ENCODE data around the gene SLC25A34. TPM values are rescaled to one million over a fixed set of nuclear protein-coding genes. Genes with fewer than 3 reads are reported as not detected.

SLC25A34 gene
- total RNA-seq, 5 donors from 2014 or later (not counting 1 experiment from before 2014, with no cell fraction given): 1.8 to 4.1 (median 2.6) TPM

DNA sequence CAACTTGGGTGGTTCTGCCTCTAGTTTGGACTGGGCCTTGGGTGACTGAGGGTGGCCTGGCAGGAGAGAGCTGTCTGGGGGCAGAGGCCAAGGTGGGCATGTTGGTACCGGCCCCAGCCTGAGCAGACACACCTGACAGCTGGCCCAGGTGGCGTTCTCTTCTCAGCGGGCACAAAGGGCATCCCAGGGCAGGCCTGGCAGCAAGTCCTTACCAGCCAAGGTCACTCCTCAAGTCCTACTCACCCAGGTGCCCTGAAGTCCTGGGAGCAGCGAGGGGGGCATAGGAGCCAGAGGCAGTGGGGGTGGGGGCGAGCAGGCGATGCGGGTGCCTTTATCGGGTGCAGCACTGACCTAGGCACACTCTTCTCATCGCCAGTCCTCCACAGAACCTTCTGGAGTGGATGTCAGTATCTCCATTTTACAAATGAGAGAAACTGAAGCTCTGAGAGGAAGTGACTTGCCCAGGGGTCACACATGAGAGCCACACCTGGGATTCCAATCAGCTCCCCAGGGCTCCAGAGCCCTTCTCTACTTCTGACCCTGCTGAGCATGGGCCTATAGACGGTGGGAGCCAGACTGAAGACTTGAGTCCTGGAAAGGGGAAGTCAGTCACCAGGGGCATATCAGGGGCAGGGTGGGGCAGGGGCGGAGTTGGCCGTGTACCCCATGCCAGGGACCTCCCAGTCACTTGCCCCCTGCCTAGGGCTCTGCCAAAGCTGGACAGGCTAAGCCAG is 587 bp upstream of the SLC25A34 start:
- Mint-ChIP-seq H3K4me3 (no peak overlapping the region), H3K36me3 (peaks cover 8% of the 10 kb centered on the region), H3K27me3 (no peaks in the 10 kb centered on the region), H3K9me3 (no peaks in the 10 kb centered on the region), H3K27ac (no peak overlapping the region), H3K4me1 (no peaks in the 10 kb centered on the region)
- Histone ChIP-seq H3K4me1 (ENCODE audit: control insufficient read depth in 1 of 2, extremely low read depth in 1 of 2, insufficient read depth in 2 of 2, low read length in 2 of 2) (no peaks in the 10 kb centered on the region), H3K27me3 (replicated peaks in 1 of 2; ENCODE audit: control insufficient read depth in 2 of 2, extremely low read depth in 1 of 2, insufficient read depth in 2 of 2, low read length in 1 of 2) (no peaks in the 10 kb centered on the region), H3K9me3 (no peaks in the 10 kb centered on the region), H3K27ac (ENCODE audit: low read length) (no peak overlapping the region), H3K4me3 (ENCODE audit: control insufficient read depth in 1 of 2, extremely low read depth in 1 of 2, low read length in 1 of 2) (no peak overlapping the region), H3K36me3 (ENCODE audit: control insufficient read depth in 2 of 2, extremely low read depth in 1 of 2, insufficient read depth in 1 of 2, low read length in 1 of 2) (peaks cover 3 to 32% of the 10 kb centered on the region in 2 donors)
- POLR2A ChIA-PET: no interaction called here
- ATAC-seq (replicated peaks in 1 of 4): no peak
- no peak for DNase-seq
- 69% methylated on average over 3 of the region's 12 CpGs for WGBS (ENCODE audit: insufficient coverage)
- CTCF ChIA-PET: no interaction called here

DNA sequence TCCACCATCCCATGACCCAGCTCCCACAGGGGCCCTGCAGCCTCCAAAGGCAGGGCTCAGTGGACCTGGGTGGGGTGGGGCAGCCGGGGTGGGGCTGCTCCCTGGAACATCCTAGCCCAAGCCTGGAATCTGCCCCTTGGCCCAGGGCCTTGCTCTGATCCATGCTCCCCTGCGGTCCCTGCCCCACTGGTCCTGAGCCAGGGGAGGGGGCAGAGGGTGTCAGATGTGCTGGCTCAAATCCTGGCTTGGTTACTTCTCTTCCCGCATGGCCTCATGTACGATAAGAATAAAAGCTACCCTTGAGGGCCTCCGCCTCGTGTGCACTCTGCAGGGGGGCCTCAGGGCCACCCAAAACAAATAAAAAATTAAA is 819 bp downstream of the SLC25A34 start:
- H3K36me3 Mint-ChIP-seq: peaks cover 8% of the 10 kb centered on the region
- peaks cover 5 to 7% (median 6%) of the 10 kb centered on the region in 3 donors for H3K4me1 Mint-ChIP-seq
- no peak overlapping the region for H3K4me3 Mint-ChIP-seq
- no peaks in the 10 kb centered on the region for H3K9me3 ChIP-seq
- ATAC-seq (replicated peaks in 1 of 4) (no peak), DNase-seq (no peak)
- 86% methylated on average over 5 of the region's 6 CpGs for WGBS (ENCODE audit: insufficient coverage)
- CTCF ChIA-PET: interaction anchor here in 1 of 2 donors (0.6 kb wide), 1 partner anchor 605 kb away, joined by 3 read pairs; no protein-coding TSS in a partner anchor
- no peak overlapping the region for H3K27ac Mint-ChIP-seq
- H3K9me3 Mint-ChIP-seq: no peaks in the 10 kb centered on the region
- no peaks in the 10 kb centered on the region for H3K27me3 ChIP-seq (replicated peaks in 1 of 2; ENCODE audit: control insufficient read depth in 2 of 2, extremely low read depth in 1 of 2, insufficient read depth in 2 of 2, low read length in 1 of 2)
- no peak overlapping the region for H3K27ac ChIP-seq (ENCODE audit: low read length)
- peaks cover 3 to 18% of the 10 kb centered on the region in 2 donors for H3K36me3 ChIP-seq (ENCODE audit: control insufficient read depth in 2 of 2, extremely low read depth in 1 of 2, insufficient read depth in 1 of 2, low read length in 1 of 2)
- H3K4me1 ChIP-seq (ENCODE audit: control insufficient read depth in 1 of 2, extremely low read depth in 1 of 2, insufficient read depth in 2 of 2, low read length in 2 of 2): peaks cover 0 to 6% of the 10 kb centered on the region in 2 experiments
- POLR2A ChIA-PET: interaction anchor here in 1 of 2 donors (0.6 kb wide), 1 partner anchor 23 kb away, joined by 7 read pairs; no protein-coding TSS in a partner anchor
- no peaks in the 10 kb centered on the region for H3K27me3 Mint-ChIP-seq
- no peak overlapping the region for H3K4me3 ChIP-seq (ENCODE audit: control insufficient read depth in 1 of 2, extremely low read depth in 1 of 2, low read length in 1 of 2)

- H3K4me3 Mint-ChIP-seq: no peak overlapping the region
Measured at GRCh38 chr1:15737324-15738319, 1.6 kb downstream of the SLC25A34 start.

GRCh38 chr1:15738416-15739113 is 2.5 kb downstream of the SLC25A34 start:
- ATAC-seq (replicated peaks in 1 of 4) (no peak), DNase-seq (no peak)
- peaks cover under 1% of the 10 kb centered on the region for H3K36me3 Mint-ChIP-seq
- Histone ChIP-seq H3K4me3 (ENCODE audit: control insufficient read depth in 1 of 2, extremely low read depth in 1 of 2, low read length in 1 of 2) (no peak overlapping the region), H3K27me3 (replicated peaks in 1 of 2; ENCODE audit: control insufficient read depth in 2 of 2, extremely low read depth in 1 of 2, insufficient read depth in 2 of 2, low read length in 1 of 2) (peaks cover 0 to 7% of the 10 kb centered on the region in 2 experiments), H3K4me1 (ENCODE audit: control insufficient read depth in 1 of 2, extremely low read depth in 1 of 2, insufficient read depth in 2 of 2, low read length in 2 of 2) (peaks cover 0 to 6% of the 10 kb centered on the region in 2 experiments), H3K36me3 (ENCODE audit: control insufficient read depth in 2 of 2, extremely low read depth in 1 of 2, insufficient read depth in 1 of 2, low read length in 1 of 2) (peaks cover 0 to 2% of the 10 kb centered on the region in 2 donors), H3K27ac (ENCODE audit: low read length) (no peak overlapping the region), H3K9me3 (no peaks in the 10 kb centered on the region)
- H3K9me3 Mint-ChIP-seq: no peaks in the 10 kb centered on the region
- H3K4me3 Mint-ChIP-seq: no peak overlapping the region
- ChIA-PET CTCF (interaction anchor here in 1 of 2 donors (0.5 to 0.6 kb wide), 2 partner anchors 24 to 588 kb away, joined by 3 read pairs; no protein-coding TSS in a partner anchor), POLR2A (no interaction called here)
- 90% methylated on average over 3 of the region's 15 CpGs for WGBS (ENCODE audit: insufficient coverage)
- H3K27ac Mint-ChIP-seq: peak overlapping the region in 1 of 2 donors; percentile 61
- no peaks in the 10 kb centered on the region for H3K27me3 Mint-ChIP-seq
- peaks cover 5 to 7% (median 6%) of the 10 kb centered on the region in 3 donors for H3K4me1 Mint-ChIP-seq

More at GRCh38 chr1:15737324-15738319, 1.6 kb downstream of the SLC25A34 start:
- peaks cover 0 to 6% of the 10 kb centered on the region in 2 experiments for H3K4me1 ChIP-seq (ENCODE audit: control insufficient read depth in 1 of 2, extremely low read depth in 1 of 2, insufficient read depth in 2 of 2, low read length in 2 of 2)
- H3K4me1 Mint-ChIP-seq: peaks cover 5 to 7% (median 6%) of the 10 kb centered on the region in 3 donors
- peaks cover 3 to 10% of the 10 kb centered on the region in 2 donors for H3K36me3 ChIP-seq (ENCODE audit: control insufficient read depth in 2 of 2, extremely low read depth in 1 of 2, insufficient read depth in 1 of 2, low read length in 1 of 2)
- ATAC-seq (replicated peaks in 1 of 4): no peak
- H3K27ac ChIP-seq (ENCODE audit: low read length): no peak overlapping the region
- no peaks in the 10 kb centered on the region for H3K9me3 Mint-ChIP-seq
- peaks cover 0 to 6% of the 10 kb centered on the region in 2 experiments for H3K27me3 ChIP-seq (replicated peaks in 1 of 2; ENCODE audit: control insufficient read depth in 2 of 2, extremely low read depth in 1 of 2, insufficient read depth in 2 of 2, low read length in 1 of 2)
- H3K27ac Mint-ChIP-seq: no peak overlapping the region
- H3K9me3 ChIP-seq: no peaks in the 10 kb centered on the region
- WGBS (ENCODE audit: insufficient coverage): 92% methylated on average over 18 of the region's 20 CpGs
- no peak overlapping the region for H3K4me3 ChIP-seq (ENCODE audit: control insufficient read depth in 1 of 2, extremely low read depth in 1 of 2, low read length in 1 of 2)
- ChIA-PET POLR2A (no interaction called here), CTCF (interaction anchor here (0.5 to 0.7 kb wide), 3 partner anchors 53 to 976 kb away, joined by 3 read pairs; no protein-coding TSS in a partner anchor)
- no peak for DNase-seq
- H3K36me3 Mint-ChIP-seq: peaks cover 8% of the 10 kb centered on the region
- no peaks in the 10 kb centered on the region for H3K27me3 Mint-ChIP-seq

- ChIA-PET CTCF (no interaction called here), POLR2A (no interaction called here)
- Histone ChIP-seq H3K36me3 (ENCODE audit: control insufficient read depth in 2 of 2, extremely low read depth in 1 of 2, insufficient read depth in 1 of 2, low read length in 1 of 2) (peaks cover 0 to 2% of the 10 kb centered on the region in 2 donors), H3K27me3 (replicated peaks in 1 of 2; ENCODE audit: control insufficient read depth in 2 of 2, extremely low read depth in 1 of 2, insufficient read depth in 2 of 2, low read length in 1 of 2) (peaks cover 0 to 7% of the 10 kb centered on the region in 2 experiments), H3K4me1 (ENCODE audit: control insufficient read depth in 1 of 2, extremely low read depth in 1 of 2, insufficient read depth in 2 of 2, low read length in 2 of 2) (peaks cover 0 to 6% of the 10 kb centered on the region in 2 experiments), H3K4me3 (ENCODE audit: control insufficient read depth in 1 of 2, extremely low read depth in 1 of 2, low read length in 1 of 2) (no peak overlapping the region), H3K27ac (ENCODE audit: low read length) (no peak overlapping the region), H3K9me3 (no peaks in the 10 kb centered on the region)
- DNase-seq (no peak), ATAC-seq (replicated peaks in 1 of 4) (no peak)
- peaks cover 5 to 7% (median 6%) of the 10 kb centered on the region in 3 donors for H3K4me1 Mint-ChIP-seq
- no peak overlapping the region for H3K4me3 Mint-ChIP-seq
- no peaks in the 10 kb centered on the region for H3K9me3 Mint-ChIP-seq
- 93% methylated on average over 13 of the region's 16 CpGs for WGBS (ENCODE audit: insufficient coverage)
- no peaks in the 10 kb centered on the region for H3K36me3 Mint-ChIP-seq
- no peaks in the 10 kb centered on the region for H3K27me3 Mint-ChIP-seq
- peak overlapping the region in 1 of 2 donors; percentile 66 for H3K27ac Mint-ChIP-seq
Measured at GRCh38 chr1:15739259-15739658, 3.2 kb downstream of the SLC25A34 start.
